HG02678 (cell line): ENCODE measurements around the gene SH2D3C.
"Not testable (repeated sequence)": the region's sequence is repeated elsewhere in the genome, so short reads cannot be mapped to it uniquely, and the experiment has no call there.

Experiments used
- ATAC-seq: cut with Tn5 transposase; IDR thresholded peaks from one replicate; pipeline ENCODE4 v1.9.1; 2021; ENCODE audit warnings: mild to moderate bottlenecking, moderate library complexity; ENCODE audit not compliant: unreplicated experiment

The SH2D3C gene

GRCh38 chr9:127769101-127769500 lies 9.4 kb downstream of the SH2D3C start:
- ATAC-seq: no peak

- ATAC-seq: no peak
Observed at GRCh38 chr9:127768698-127769097, 9.8 kb downstream of the SH2D3C start.

GRCh38 chr9:127767909-127768331 lies 10.5 kb downstream of the SH2D3C start:
- no peak for ATAC-seq

GRCh38 chr9:127767410-127767809 lies 11.1 kb downstream of the SH2D3C start:
- no peak for ATAC-seq

GRCh38 chr9:127765418-127765817 lies 13.0 kb downstream of the SH2D3C start:
- no peak for ATAC-seq

- no peak for ATAC-seq
Observed at GRCh38 chr9:127763918-127764384, 14.5 kb downstream of the SH2D3C start.

GRCh38 chr9:127762111-127762676 lies 16.3 kb downstream of the SH2D3C start:
- ATAC-seq: no peak

- ATAC-seq: no peak
Observed at GRCh38 chr9:127761491-127761956, 16.9 kb downstream of the SH2D3C start.

- ATAC-seq: no peak
Observed at GRCh38 chr9:127761061-127761460, 17.4 kb downstream of the SH2D3C start.

- no peak for ATAC-seq
Observed at GRCh38 chr9:127758843-127759242, 19.6 kb downstream of the SH2D3C start.

- not testable (repeated sequence) for ATAC-seq
Observed at GRCh38 chr9:127756776-127757175, 21.7 kb downstream of the SH2D3C start.

- ATAC-seq: no peak
Observed at GRCh38 chr9:127756233-127756632, 22.2 kb downstream of the SH2D3C start.

- no peak for ATAC-seq
Observed at GRCh38 chr9:127755061-127756060, 23.1 kb downstream of the SH2D3C start.

GRCh38 chr9:127754099-127755060 lies 24.1 kb downstream of the SH2D3C start:
- ATAC-seq: no peak

- ATAC-seq: no peak
Observed at GRCh38 chr9:127753622-127754021, 24.8 kb downstream of the SH2D3C start.

- no peak for ATAC-seq
Observed at GRCh38 chr9:127753148-127753547, 25.3 kb downstream of the SH2D3C start.

- no peak for ATAC-seq
Observed at GRCh38 chr9:127751269-127752054, 27.0 kb downstream of the SH2D3C start.

GRCh38 chr9:127749090-127749787 lies 29.2 kb downstream of the SH2D3C start:
- ATAC-seq: no peak

GRCh38 chr9:127746959-127747569 lies 31.4 kb downstream of the SH2D3C start:
- no peak for ATAC-seq
